ENCODE measurements around the gene RBMX2. TPM values are rescaled to one million over a fixed set of nuclear protein-coding genes. Genes with fewer than 3 reads are reported as not detected.

The RBMX2 gene, protein sequence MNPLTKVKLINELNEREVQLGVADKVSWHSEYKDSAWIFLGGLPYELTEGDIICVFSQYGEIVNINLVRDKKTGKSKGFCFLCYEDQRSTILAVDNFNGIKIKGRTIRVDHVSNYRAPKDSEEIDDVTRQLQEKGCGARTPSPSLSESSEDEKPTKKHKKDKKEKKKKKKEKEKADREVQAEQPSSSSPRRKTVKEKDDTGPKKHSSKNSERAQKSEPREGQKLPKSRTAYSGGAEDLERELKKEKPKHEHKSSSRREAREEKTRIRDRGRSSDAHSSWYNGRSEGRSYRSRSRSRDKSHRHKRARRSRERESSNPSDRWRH
- total RNA-seq, result 16.4 and 18.6 TPM in 2 replicates

GRCh38 chrX:130401415-130402207, at the start of gene RBMX2:
TSS of gene RBMX2 (plus strand) at chrX:130401987. CDS start at chrX:130402033, 46 bp downstream.

GRCh38 chrX:130385520-130385919, 16.3 kb upstream of the RBMX2 start, which contains the start of gene GPR119:
TSS of gene GPR119 (minus strand) at chrX:130385674. CDS start at chrX:130385447, 227 bp downstream.

Other genes starting within 250 kb of the RBMX2 start
- gene AIFM1, start 236.1 kb upstream of the RBMX2 start, total RNA-seq, result 17.9 and 29.4 TPM in 2 replicates
- gene RAB33A, start 230.0 kb upstream of the RBMX2 start, total RNA-seq, result 4.8 and 8.1 TPM in 2 replicates
- 4.0 and 5.0 TPM in 2 replicates for gene ZNF280C, start 133.1 kb upstream of the RBMX2 start, total RNA-seq
- 3.7 and 21.6 TPM in 2 replicates for gene SLC25A14, start 62.1 kb upstream of the RBMX2 start, total RNA-seq
- not detected in 2 replicates for gene GPR119, start 16.3 kb upstream of the RBMX2 start, total RNA-seq